Mammary epithelial cell (primary cell): ENCODE data around the gene PPP2R2B.

Source experiments
- EZH2 ChIP-seq: IDR thresholded peaks from 2 replicates; pipeline ENCODE4 v1.6.1; 2012; ENCODE audit warnings: low read length, inconsistent platforms, borderline replicate concordance
- TF ChIP-seq, protein P1 (sequence below), 2 donors: IDR thresholded peaks in 1 of 2; conservative IDR thresholded peaks in 1 of 2; 2 replicates each; pipeline ENCODE4 v1.5.1; 2011 to 2012; ENCODE audit warnings: inconsistent platforms in 2 of 2, low read length in 2 of 2, mild to moderate bottlenecking in 2 of 2, control low read depth in 1 of 2, low read depth in 1 of 2; ENCODE audit not compliant: insufficient read depth in 1 of 2; ENCODE audit errors: extremely low read depth in 1 of 2

DNA sequence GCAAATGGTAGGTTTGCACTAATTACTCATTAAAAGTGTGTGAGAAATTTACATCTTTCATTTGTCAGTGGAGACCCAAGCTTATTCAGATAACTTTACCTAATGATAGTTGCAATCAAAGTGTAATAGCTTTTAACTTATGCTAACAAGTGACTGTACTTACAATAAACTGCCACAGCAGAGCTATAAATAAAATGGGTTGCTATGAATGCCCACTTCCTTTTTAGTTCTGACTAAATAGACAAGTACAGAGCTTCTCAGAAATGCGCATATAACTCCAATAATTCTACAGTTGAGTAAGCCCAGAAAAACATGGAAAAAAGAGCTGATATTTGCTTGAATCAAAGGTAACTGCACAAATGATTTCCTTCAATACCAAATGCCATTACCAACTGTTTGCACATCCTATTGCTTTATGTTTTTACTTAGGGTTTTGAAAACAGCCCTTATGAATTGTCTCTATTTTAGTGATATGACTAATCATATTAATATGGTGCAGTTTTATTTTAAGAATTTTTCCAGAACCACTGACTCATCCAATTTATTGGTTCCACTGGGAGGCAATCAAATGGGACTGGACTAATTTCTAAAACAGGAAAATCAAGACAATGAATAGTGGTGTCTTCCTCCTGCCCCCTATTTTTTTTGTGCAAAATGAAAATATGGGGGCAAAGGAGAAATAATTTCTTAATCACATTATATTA is 84.1 kb downstream of the PPP2R2B start:
- TF ChIP-seq, protein P1, sequence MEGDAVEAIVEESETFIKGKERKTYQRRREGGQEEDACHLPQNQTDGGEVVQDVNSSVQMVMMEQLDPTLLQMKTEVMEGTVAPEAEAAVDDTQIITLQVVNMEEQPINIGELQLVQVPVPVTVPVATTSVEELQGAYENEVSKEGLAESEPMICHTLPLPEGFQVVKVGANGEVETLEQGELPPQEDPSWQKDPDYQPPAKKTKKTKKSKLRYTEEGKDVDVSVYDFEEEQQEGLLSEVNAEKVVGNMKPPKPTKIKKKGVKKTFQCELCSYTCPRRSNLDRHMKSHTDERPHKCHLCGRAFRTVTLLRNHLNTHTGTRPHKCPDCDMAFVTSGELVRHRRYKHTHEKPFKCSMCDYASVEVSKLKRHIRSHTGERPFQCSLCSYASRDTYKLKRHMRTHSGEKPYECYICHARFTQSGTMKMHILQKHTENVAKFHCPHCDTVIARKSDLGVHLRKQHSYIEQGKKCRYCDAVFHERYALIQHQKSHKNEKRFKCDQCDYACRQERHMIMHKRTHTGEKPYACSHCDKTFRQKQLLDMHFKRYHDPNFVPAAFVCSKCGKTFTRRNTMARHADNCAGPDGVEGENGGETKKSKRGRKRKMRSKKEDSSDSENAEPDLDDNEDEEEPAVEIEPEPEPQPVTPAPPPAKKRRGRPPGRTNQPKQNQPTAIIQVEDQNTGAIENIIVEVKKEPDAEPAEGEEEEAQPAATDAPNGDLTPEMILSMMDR (conservative IDR thresholded peaks at IDR 0.05 in 1 of 2, IDR thresholded peaks at IDR 0.05 in 1 of 2; ENCODE audit: extremely low read depth in 1 of 2, insufficient read depth in 1 of 2, low read depth in 1 of 2, low read length in 2 of 2): no peak
- TF ChIP-seq EZH2: no peak
